ENCODE results near the gene PLPPR2.
"Not testable (repeated sequence)": the region's sequence is repeated elsewhere in the genome, so short reads cannot be mapped to it uniquely, and the experiment has no call there.

Gene PLPPR2

DNA sequence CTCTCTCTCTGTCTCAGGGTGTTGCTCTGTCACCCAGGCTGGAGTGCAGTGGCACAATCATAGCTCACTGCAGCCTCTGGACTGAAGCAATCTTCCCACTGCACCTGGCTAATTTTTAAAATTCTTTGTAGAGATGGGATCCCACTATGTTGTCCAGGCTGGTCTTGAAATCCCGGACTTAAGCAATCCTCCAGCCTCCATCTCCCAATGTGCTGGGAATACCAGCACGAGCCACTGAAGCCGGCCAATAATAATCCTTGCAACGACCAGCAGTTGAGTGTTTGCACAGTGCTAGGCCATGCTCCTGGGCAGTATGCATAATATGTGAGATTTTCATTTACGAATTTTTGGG is 29.5 kb downstream of the PLPPR2 start:
- H3K4me3 ChIP-seq (ENCODE audit: low read depth, low read length): no peak overlapping the region
- DNase-seq (ENCODE audit: low read depth): no peak

DNA sequence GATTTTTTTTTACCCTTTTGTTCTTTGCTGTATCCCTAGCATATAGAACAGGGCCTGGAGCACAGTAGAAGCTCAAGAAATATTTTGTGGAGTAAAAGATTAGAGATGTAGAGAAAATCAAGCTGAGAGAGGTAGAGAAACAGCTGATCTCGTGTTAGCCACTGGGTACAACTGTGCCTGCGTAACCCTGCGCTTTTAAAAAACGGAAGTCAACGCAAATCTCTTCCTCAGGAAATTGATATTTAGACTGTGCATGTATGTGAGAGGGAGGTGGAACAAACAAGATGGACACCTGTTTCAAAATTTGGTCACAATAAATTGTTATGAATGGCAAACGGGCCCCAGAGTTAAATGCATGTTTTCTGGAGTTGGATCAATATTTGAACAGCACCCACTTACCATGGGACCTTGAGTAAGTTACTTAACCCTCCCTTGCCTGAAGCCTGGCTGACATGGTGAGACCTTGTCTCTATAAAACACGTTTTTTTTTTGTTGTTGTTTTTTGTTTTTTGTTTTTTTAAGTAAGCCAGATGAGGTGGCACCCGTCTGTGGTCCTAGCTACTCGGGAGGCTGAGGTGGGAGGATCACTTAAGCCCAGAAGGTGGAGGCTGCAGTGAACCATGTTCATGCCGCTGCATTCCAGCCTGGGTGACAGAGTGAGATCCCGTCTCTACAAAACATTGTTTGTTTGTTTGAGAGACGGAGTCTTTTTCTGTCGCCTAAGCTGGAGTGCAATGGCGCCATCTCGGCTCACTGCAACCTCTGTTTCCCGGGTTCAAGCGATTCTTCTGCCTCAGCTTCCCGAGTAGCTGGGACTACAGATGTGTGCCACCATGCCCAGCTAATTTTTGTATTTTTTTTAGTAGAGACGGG is 32.2 kb downstream of the PLPPR2 start:
- H3K4me3 ChIP-seq (ENCODE audit: low read depth, low read length): no peak overlapping the region
- DNase-seq (ENCODE audit: low read depth): no peak

DNA sequence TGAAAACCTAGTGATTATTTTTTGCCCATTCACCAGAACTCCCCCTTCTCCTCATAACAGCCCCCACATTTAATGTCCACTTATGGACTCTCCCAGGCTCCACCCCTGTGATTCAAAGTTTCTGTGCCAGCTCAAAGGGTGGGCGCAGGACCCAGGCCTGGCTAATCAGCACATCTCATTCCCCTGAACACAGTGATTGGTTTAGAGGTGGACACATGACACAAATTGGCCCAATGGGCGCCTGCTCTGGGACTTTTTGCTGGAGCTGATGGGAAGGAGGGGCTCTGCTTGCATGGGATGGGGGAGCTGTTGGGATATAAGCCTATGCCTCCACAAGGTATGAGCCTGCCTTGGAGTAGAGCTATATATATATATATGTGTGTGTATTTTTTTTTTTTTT is 35.1 kb downstream of the PLPPR2 start:
- DNase-seq (ENCODE audit: low read depth): no peak
- no peak overlapping the region for H3K4me3 ChIP-seq (ENCODE audit: low read depth, low read length)

DNA sequence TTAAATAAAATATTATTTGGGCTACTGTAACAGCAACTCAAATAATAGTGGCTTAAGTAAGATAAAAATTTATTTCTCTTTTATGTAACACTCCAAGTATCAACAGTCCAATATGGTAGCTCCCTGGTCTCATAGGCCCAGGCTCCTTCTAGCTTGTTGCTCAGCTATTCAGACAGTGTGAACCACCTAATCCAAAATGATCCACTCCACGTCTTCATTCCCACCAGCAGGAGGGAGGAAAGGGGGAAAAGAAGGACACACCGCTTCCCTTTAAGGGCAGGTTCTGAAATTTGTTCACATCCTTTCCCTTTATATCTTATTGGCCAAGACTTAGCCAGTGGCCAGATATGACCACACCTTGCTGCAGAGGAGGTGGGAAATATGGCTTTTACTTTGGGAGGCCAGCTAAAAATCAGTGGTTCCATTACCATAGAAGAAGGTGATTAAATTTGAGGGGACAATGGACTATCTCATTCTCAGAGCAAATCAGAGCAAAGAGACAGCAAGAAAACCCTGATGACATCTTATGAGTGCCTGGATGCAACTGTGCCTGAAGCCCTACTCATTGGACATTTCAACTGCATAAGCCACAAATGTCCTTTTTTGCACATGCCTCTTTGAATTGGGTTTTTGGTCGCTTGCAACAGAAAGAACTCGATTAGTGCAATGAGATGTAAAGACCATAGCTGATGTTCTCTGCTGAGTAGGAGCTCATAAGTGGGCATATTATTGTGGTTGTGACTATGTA is 35.9 kb downstream of the PLPPR2 start:
- no peak for DNase-seq (ENCODE audit: low read depth)
- no peak overlapping the region for H3K4me3 ChIP-seq (ENCODE audit: low read depth, low read length)

DNA sequence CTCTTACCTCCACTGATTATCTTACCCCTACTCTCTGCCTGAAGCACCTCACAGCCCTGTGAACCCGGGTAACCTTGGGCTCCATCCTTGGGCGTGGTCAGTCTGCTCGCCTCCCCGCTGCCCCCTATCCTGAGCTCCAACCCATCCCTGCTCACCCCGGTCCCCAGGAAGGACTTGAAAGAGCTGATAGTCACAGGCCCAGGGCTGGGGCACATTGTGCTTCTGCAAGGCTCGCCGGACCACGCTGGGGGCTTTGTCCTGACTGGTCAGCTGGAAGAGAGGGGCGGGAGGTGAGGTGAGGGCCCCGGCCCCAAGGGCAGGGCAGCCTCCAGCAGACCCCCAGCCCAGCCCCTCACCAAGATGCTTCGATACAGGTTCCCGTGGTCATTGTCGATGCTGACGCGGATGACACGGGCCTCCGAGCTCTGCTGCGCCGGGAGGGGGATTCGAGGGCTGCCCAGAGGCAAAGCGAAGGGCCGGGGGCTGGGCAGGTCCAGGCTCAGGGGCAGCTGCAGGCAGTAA is 41.9 kb downstream of the PLPPR2 start:
- H3K4me3 ChIP-seq (ENCODE audit: low read depth, low read length): no peak overlapping the region
- no peak for DNase-seq (ENCODE audit: low read depth)

DNA sequence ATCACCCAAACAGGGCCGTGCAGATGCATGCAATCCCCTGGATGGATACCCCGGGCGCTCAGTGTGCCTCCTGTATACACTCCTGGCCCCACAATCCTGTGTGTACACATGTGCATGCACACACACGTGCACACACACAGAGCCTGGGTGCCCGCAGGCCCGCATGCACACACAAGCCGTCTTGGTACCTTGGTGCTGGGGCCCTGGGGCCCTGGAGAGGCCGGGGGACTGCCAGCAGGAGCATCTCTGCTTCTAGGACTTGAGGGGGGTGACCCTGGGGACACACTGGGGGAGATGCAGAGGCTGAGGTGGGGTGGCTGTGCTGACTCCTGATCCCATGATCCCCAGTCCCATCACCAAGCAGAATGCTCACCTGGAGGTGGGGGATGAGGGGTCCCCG is 44.4 kb downstream of the PLPPR2 start:
- DNase-seq (ENCODE audit: low read depth): no peak
- H3K4me3 ChIP-seq (ENCODE audit: low read depth, low read length): no peak overlapping the region

DNA sequence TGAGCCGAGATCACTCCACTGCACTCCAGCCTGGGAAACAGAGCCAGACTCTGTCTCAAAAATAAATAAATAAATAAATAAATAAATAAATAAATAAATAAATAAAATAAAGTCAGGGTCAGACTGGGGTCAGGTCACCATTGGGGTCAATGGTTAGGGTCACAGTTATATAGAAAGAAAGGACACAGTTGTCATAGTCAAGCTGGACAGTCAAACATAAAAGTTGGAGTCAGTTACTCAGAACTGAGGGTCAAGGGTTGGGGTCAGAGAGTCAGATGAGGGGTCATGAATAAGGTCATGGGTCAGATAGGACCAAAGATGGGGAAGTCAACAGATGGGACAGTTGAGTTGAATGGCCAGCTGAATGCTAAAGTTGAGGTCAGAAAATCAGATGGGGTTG is 45.6 kb downstream of the PLPPR2 start:
- H3K4me3 ChIP-seq (ENCODE audit: low read depth, low read length): no peak overlapping the region
- no peak for DNase-seq (ENCODE audit: low read depth)

DNA sequence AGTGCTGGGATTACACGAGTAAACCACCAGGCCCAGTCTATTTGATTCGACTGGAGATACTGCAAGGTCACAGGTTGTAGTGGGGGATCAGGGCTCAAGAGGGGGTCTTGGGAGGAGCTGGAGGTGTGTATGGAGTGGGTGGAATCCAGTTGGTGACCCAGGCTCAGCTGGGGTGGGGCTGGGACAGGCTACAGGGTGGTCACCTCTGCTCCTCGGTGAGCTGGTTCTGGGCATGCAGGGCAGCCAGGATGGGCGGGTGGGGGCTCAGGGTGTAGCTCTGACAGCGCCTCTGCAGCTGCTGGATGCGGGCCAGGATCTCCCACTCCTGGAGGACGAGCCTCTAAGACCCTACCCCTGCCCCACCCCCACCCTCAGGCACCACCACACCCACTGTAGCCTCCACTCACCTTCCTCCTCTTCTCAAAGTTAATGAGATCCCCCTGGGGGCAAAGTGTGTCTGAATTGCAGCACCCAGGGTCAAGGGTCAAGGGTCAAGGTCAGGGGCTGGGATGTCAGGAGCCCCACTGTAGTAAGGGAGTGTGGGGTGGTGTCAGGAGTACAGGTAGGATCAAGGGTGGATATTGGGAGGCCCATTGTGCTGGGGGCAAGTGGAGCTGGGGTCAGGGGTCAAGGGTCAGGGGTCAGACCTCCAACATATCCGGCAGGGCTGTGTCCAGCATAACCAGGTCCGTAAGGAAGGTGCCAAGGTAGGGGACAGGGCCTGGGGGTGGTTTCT is 46.7 kb downstream of the PLPPR2 start:
- no peak overlapping the region for H3K4me3 ChIP-seq (ENCODE audit: low read depth, low read length)
- no peak for DNase-seq (ENCODE audit: low read depth)

DNA sequence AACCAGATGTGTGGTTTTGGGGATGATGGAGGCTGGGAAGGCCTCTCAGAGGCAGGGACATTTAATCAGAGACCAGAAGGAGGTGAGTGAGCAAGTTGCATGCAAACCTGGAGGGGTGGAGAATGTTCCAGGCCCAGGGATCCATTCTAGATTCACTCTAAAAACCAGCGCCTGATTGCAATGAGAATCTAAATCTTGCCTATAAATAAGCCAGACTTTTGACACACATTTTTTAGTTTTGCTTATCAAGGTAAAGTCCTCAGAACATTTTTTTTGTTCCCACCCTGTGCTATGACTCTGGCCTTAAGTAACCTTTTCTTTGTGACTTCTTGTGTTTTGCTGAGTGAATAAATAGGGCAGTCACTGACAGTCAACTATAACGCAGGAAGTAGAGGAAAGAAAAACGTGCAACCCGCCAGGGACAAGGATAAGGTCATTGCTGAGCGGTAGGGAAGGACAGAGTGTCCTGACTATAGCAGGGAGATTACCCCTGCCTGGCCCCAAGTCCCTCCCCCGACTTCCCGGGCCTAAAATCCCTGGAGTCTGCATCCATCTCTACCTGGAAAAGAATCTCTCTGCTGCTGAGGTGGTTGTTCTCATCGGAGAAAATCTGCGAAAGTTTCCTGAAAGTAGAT is 49.5 kb downstream of the PLPPR2 start:
- no peak overlapping the region for H3K4me3 ChIP-seq (ENCODE audit: low read depth, low read length)

DNA sequence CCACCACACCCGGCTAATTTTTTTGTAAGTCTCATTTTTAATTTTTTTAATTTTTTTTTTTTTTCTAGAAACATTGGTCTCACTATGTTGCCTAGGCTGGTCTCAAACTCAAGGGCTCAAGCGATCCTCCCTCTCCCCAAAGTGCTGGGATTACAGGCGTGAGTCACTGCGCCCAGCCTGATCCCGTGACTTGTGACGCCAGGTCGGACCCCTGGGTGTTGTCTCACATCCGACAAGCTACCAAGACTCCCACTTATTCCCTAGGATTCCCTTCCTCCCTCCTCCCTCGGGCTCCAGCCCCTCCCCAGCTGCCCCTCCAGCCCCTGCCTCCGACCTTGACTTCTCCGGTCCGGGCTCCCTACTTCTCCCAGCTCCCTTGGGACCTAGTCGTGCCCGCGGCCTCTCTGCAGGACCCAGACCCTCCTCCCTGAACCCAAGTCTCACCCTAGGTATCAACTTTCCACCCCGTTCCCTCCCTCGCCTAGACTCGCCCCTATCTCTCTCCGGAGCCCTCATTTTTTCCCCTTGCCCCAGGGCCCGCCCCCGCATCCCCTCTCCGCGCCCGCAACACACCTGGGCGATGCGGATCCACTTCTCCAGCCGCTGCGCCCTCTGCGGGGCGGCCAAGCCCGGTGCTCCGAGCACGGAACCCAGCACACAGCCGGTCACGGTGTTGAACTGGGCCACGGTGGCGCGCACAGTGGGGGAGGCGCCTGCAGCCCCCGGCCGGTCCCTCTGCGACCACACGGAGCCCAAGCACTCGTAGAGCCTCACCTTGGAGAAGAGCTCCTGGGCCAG is 50.8 kb downstream of the PLPPR2 start:
- no peak overlapping the region for H3K4me3 ChIP-seq (ENCODE audit: low read depth, low read length)

More for the DNA sequence above, 49.5 kb downstream of the PLPPR2 start:
- no peak for DNase-seq (ENCODE audit: low read depth)

DNA sequence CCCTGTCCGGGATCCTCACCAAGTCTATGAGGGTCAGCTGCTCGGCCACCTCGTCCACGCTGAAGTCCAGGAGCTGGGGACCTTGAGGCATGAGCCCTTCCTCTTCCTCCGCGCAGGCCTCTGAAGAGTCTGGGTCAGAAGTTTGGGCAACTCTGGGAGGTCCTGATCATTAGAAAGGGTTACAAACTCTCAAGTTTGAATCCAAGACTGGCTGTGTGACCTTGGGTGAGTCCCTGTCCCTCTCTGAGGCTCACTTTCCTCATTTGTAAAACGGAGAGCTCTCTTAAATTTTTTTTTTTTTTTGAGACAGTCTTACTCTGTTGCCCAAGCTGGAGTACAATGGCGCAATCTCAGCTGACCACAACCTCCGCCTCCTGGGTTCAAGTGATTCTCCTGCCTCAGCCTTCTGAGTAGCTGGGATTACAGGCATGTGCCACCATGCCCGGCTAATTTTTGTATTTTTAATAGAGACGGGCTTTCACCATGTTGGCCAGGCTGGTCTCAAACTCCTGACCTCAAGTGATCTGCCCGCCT is 51.5 kb downstream of the PLPPR2 start:
- DNase-seq (ENCODE audit: low read depth); H3K4me3 ChIP-seq (ENCODE audit: low read depth, low read length): not testable (repeated sequence)

More for the DNA sequence above, 50.8 kb downstream of the PLPPR2 start:
- DNase-seq (ENCODE audit: low read depth): no peak

DNA sequence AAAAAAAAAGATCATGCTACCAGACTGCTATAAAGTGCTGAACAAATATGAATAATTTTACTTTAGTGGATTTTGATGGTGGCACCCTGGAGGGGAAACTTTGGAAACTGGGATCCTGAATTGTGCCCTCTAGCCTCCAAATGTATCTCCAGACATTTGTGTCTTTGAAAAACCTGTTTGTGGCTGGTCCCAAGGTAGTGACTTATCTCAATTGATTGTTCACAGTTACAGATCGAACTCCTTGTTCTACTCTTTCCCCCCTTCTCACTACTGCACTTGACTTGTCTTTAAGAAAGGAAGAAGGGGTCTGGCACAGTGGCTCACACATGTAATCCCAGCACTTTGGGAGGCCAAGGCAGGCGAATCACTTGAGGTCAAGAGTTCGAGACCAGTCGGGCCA is 53.4 kb downstream of the PLPPR2 start:
- no peak overlapping the region for H3K4me3 ChIP-seq (ENCODE audit: low read depth, low read length)
- no peak for DNase-seq (ENCODE audit: low read depth)

DNA sequence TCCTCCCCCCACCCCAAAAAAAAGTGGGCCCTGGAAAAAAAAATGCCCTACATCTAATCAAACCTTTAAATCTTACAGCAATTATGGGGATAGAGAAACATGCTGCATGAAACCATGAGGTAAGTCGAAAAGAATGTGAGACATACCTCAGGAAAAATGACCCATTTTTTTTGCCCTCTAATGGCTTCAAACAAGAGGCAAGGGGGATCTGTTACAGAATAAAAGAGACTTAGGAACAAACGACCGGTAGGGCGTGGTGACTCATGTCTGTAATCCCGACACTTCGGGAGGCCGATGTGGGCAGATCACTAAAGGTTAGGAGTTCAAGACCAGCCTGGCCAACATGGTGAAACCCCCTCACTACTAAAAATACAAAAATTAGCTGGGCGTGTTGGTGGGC is 55.5 kb downstream of the PLPPR2 start:
- no peak overlapping the region for H3K4me3 ChIP-seq (ENCODE audit: low read depth, low read length)
- DNase-seq (ENCODE audit: low read depth): no peak

DNA sequence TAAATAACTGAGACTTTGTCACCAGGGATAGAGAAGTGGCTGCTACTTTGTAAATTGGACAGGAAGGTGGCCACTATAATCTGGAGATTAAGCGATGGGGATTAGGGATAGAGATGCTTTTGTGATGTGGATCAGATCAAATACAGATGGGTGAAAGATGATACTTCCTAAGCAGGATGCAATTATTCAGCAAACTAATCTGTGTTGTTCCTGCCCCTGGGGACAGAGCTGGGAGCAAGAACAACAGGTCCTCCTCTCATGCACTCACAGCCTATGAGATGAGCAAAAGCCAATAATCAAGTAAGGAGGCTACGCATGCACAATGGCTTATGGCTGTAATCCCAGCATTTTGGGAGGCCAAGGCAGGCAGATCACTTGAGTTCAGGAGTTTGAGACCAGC is 59.3 kb downstream of the PLPPR2 start:
- H3K4me3 ChIP-seq (ENCODE audit: low read depth, low read length): no peak overlapping the region
- no peak for DNase-seq (ENCODE audit: low read depth)

Data from skeletal muscle cell (primary cell).